HEK293 (cell line): ENCODE measurements around the gene RNF7.

ENCODE experiments used
- MZF1 ChIP-seq: fragments of 450-650 bp; formaldehyde crosslinking; IDR thresholded peaks from 2 replicates; pipeline ENCODE4 v1.5.1; 2017; ENCODE audit warnings: missing biosample characterization, missing genetic modification characterization, borderline replicate concordance
- YY1 ChIP-seq: fragments of 450-650 bp; formaldehyde crosslinking; IDR thresholded peaks from 2 replicates; pipeline ENCODE4 v1.5.1; 2018; ENCODE audit warnings: missing biosample characterization, missing genetic modification characterization
- ZNF138 ChIP-seq: fragments of 450-650 bp; formaldehyde crosslinking; IDR thresholded peaks from 2 replicates; pipeline ENCODE4 v1.5.1; 2016; ENCODE audit warnings: missing biosample characterization, missing genetic modification characterization, borderline replicate concordance
- TF ChIP-seq, protein P1 (sequence below): fragments of 450-650 bp; formaldehyde crosslinking; IDR thresholded peaks from 2 replicates; pipeline ENCODE4 v1.5.1; 2016; ENCODE audit warnings: missing biosample characterization, missing genetic modification characterization

DNA sequence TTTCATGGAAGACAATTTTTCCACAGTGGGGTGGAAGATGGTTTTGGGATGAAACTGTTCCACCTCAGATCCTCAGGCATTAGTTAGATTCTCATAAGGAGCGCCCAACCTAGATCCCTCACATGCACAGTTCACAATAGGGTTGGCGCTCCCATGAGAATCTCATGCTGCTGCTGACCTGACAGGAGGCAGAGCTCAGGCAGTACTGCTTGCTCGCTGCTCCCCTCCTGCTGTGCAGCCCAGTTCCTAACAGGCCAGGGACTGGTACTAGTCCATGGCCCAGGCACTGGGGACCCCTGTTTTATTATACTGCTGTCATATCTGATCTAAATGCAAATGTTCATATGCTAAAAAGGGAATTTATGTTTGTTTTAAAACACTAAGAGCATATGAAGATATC is 15.3 kb downstream of the RNF7 start:
- no peak for TF ChIP-seq ZNF138
- no peak for TF ChIP-seq YY1
- TF ChIP-seq MZF1 (tag by site-specific recombination) = no peak
- TF ChIP-seq, protein P1, sequence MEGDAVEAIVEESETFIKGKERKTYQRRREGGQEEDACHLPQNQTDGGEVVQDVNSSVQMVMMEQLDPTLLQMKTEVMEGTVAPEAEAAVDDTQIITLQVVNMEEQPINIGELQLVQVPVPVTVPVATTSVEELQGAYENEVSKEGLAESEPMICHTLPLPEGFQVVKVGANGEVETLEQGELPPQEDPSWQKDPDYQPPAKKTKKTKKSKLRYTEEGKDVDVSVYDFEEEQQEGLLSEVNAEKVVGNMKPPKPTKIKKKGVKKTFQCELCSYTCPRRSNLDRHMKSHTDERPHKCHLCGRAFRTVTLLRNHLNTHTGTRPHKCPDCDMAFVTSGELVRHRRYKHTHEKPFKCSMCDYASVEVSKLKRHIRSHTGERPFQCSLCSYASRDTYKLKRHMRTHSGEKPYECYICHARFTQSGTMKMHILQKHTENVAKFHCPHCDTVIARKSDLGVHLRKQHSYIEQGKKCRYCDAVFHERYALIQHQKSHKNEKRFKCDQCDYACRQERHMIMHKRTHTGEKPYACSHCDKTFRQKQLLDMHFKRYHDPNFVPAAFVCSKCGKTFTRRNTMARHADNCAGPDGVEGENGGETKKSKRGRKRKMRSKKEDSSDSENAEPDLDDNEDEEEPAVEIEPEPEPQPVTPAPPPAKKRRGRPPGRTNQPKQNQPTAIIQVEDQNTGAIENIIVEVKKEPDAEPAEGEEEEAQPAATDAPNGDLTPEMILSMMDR = no peak
